ENCODE data around the gene SLC22A31. TPM values are rescaled to one million over a fixed set of nuclear protein-coding genes. Genes with fewer than 3 reads are reported as not detected.

Gene SLC22A31
- polyA plus RNA-seq, 1 donor, result 2.6 TPM

- DNase-seq, result no peak
Observed at GRCh38 chr16:89147085-89147817, 53.1 kb downstream of the SLC22A31 start.

- no peak for DNase-seq
Observed at GRCh38 chr16:89146211-89147005, 53.9 kb downstream of the SLC22A31 start.

Other genes starting within 250 kb of the SLC22A31 start
- 23.2 TPM for gene CBFA2T3, start 223.3 kb downstream of the SLC22A31 start, polyA plus RNA-seq (ENCODE audit: insufficient read length)
- 17.9 TPM for gene ACSF3, start 106.7 kb downstream of the SLC22A31 start, polyA plus RNA-seq (ENCODE audit: insufficient read length)
- 340 TPM for gene CDH15, start 28.8 kb downstream of the SLC22A31 start, polyA plus RNA-seq (ENCODE audit: insufficient read length)
- 6.2 TPM for gene ZNF778, start 17.2 kb upstream of the SLC22A31 start, polyA plus RNA-seq (ENCODE audit: insufficient read length)